C4-2B (cell line): Measurements from ENCODE around the gene KCTD11.

ENCODE experiments used
- H3K27ac ChIP-seq: fragments of 450-650 bp; 2 replicates; pipeline ENCODE4 v1.5.1; 2017
- ZFX ChIP-seq: fragments of 450-650 bp; IDR thresholded peaks from 2 replicates; pipeline ENCODE4 v1.6.1; 2017
- TF ChIP-seq, protein P1 (sequence below): fragments of 450-650 bp; conservative IDR thresholded peaks from 2 replicates; pipeline ENCODE4 v1.5.1; 2017; ENCODE audit warnings: mild to moderate bottlenecking

KCTD11 gene

DNA sequence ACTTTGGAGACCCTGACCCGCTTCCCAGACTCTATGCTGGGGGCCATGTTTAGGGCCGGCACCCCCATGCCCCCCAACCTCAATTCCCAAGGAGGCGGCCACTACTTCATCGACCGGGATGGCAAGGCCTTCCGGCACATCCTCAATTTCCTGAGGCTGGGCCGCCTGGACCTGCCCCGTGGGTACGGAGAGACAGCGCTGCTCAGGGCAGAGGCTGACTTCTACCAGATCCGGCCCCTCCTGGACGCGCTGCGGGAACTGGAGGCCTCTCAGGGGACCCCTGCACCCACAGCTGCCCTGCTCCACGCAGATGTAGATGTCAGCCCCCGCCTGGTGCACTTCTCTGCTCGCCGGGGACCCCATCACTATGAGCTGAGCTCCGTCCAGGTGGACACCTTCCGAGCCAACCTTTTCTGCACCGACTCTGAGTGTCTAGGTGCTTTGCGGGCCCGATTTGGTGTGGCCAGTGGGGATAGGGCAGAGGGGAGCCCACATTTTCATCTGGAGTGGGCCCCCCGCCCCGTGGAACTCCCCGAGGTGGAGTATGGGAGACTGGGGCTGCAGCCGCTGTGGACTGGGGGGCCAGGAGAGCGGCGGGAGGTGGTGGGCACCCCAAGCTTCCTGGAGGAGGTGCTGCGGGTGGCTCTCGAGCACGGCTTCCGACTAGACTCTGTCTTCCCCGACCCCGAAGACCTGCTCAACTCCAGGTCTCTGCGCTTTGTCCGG is 1.1 kb downstream of the KCTD11 start:
- TF ChIP-seq, protein P1, sequence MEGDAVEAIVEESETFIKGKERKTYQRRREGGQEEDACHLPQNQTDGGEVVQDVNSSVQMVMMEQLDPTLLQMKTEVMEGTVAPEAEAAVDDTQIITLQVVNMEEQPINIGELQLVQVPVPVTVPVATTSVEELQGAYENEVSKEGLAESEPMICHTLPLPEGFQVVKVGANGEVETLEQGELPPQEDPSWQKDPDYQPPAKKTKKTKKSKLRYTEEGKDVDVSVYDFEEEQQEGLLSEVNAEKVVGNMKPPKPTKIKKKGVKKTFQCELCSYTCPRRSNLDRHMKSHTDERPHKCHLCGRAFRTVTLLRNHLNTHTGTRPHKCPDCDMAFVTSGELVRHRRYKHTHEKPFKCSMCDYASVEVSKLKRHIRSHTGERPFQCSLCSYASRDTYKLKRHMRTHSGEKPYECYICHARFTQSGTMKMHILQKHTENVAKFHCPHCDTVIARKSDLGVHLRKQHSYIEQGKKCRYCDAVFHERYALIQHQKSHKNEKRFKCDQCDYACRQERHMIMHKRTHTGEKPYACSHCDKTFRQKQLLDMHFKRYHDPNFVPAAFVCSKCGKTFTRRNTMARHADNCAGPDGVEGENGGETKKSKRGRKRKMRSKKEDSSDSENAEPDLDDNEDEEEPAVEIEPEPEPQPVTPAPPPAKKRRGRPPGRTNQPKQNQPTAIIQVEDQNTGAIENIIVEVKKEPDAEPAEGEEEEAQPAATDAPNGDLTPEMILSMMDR, result no peak
- TF ChIP-seq ZFX, result no peak

DNA sequence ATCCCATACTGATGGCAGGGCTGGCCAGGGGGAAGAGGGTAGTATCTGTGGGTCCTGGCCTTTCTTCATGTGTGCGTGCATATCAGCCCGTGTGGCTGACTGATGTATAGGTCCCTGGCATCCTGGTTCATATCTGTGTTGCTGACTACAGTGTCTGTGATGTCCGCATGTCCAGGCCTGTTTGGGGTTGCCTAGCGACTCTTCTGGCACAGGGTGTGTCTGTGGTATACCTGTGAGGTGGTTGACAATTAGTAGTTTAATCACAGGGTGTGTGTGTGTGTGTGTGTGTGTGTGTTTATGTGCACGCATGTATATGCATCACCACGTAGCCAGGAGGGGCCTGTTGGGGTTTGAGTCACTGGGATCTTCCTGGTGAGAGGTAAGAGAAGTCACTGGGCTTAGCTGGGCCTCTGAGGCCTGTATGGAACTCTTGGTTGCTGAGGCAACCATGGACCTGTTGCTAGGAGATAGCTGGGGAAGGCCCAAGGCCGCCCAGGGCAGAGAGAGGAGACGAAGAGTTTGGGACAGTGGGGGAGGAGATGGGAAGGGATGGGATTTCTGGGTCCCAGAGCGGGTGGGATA is 2.4 kb downstream of the KCTD11 start:
- H3K27ac ChIP-seq, result no peak overlapping the region
- TF ChIP-seq ZFX, result no peak
- TF ChIP-seq, protein P1, result no peak

More for the DNA sequence above, 1.1 kb downstream of the KCTD11 start:
- H3K27ac ChIP-seq, result peak overlapping the region; percentile 87; the same call in 1 of the 2 replicates

DNA sequence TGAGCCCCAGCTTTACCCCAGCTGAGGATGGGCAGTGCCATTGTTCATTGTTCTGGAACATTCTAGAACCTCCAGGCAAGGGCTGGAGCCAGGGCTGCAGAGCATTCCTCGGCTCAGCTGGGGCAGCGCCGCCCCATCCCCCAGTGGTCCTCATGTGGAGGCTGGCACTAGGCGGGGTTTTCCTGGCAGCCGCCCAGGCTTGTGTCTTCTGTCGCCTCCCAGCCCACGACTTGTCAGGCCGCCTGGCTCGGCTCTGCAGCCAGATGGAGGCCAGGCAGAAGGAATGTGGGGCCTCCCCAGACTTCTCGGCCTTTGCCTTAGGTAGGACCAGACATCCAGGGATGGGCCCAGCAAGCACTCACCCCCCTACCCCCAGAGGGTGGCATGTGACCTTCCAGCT is 3.1 kb downstream of the KCTD11 start, which contains the start of gene TMEM95:
Gene TMEM95 (plus strand): TSS at position 104 of the 400 bp plus-strand sequence. CDS start 49 bp downstream, at position 153.
- TF ChIP-seq ZFX, result no peak
- TF ChIP-seq, protein P1, result no peak
- H3K27ac ChIP-seq, result no peak within 1 kb of the TSS

DNA sequence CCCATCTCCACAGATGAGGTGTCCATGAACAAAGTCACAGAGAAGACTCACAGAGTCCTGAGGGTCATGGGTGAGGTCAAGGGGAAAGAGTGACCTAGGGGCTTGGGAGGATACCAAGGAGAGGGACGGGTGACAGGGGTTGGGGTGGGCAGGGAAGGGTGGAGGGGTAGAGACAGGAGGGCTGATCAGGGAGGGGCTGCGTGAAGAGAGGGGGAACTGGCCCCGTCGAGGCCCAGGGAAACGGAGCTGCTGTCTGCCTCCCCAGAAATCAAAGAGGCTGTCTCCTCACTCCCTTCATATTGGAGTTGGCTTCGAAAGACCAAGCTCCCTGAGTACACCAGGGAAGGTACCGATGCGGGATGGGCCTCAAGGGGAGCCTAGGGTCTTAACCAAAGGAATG is 3.6 kb downstream of the KCTD11 start:
- TF ChIP-seq, protein P1, result no peak
- TF ChIP-seq ZFX, result no peak
- no peak overlapping the region for H3K27ac ChIP-seq

DNA sequence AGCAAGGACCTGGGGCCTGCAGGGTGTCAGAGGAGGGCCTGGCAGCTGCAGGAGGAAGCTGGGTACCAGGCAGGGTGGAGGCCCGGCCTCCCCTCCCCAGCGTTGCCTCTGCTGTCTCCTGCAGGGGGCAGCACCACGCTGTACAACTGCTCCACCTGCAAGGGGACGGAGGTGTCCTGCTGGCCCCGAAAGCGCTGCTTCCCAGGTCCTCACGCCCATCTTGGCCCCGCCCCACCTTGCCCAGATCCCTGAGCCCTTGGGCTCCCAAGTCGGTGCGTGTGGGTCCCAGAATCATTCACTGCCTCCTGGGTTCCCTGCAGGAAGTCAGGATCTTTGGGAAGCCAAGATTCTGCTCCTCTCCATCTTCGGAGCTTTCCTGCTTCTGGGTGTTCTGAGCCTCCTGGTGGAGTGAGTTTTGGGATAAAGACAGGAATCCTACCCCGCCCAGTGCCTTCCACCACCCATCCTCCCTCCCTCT is 4.1 kb downstream of the KCTD11 start:
- no peak overlapping the region for H3K27ac ChIP-seq
- TF ChIP-seq, protein P1, result peak; percentile 79
- TF ChIP-seq ZFX, result no peak

DNA sequence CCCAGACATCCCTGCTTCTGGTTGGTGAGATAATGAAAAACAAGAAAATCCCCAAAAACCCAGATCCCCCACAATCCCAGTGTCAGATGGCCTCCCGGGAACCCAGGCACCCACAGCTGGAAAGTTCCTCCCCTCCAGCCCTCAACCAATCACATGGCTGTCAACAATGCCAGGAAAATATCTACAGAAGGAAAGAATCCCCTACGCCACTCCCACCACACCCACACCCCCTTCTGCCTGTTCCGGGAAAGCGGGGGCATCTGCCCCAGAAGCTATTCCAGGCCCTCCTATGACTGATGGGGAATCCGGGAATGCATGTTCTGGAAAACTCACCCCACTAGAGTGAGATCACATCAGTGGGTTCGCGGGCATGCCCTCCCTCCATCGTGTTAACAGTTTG is 4.8 kb downstream of the KCTD11 start:
- no peak for TF ChIP-seq ZFX
- TF ChIP-seq, protein P1, result no peak
- no peak overlapping the region for H3K27ac ChIP-seq

DNA sequence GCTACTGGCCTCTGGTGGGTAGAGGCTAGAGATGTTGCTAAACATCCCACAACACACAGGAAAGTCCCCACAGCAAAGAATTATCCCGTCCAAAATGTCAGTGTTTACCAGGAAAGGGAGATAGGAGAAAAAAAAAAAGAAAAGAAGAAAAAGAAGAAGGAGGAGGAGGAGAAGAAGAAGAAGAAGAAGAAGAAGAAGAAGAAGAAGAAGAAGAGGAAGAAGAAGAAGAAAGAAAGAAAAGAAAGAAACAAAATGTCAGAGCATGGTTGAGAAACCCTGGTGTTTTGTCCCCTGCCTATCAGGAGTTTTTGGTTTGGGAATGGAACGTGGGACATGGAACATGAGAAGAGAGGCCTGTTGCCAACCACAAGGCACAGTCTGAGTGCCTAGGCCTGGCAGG is 5.4 kb downstream of the KCTD11 start:
- no peak overlapping the region for H3K27ac ChIP-seq
- TF ChIP-seq ZFX, result no peak
- TF ChIP-seq, protein P1, result no peak
